HG02885 (cell line): ENCODE measurements around the gene NDST1.
"Not testable (repeated sequence)": the region's sequence is repeated elsewhere in the genome, so short reads cannot be mapped to it uniquely, and the experiment has no call there.

Experiments
- ATAC-seq: cut with Tn5 transposase; IDR thresholded peaks from one replicate; pipeline ENCODE4 v1.9.1; 2021; ENCODE audit warnings: mild to moderate bottlenecking; ENCODE audit not compliant: unreplicated experiment, poor library complexity

The NDST1 gene

GRCh38 chr5:150505816-150506215 is 2.1 kb upstream of the NDST1 start:
- ATAC-seq = no peak

DNA sequence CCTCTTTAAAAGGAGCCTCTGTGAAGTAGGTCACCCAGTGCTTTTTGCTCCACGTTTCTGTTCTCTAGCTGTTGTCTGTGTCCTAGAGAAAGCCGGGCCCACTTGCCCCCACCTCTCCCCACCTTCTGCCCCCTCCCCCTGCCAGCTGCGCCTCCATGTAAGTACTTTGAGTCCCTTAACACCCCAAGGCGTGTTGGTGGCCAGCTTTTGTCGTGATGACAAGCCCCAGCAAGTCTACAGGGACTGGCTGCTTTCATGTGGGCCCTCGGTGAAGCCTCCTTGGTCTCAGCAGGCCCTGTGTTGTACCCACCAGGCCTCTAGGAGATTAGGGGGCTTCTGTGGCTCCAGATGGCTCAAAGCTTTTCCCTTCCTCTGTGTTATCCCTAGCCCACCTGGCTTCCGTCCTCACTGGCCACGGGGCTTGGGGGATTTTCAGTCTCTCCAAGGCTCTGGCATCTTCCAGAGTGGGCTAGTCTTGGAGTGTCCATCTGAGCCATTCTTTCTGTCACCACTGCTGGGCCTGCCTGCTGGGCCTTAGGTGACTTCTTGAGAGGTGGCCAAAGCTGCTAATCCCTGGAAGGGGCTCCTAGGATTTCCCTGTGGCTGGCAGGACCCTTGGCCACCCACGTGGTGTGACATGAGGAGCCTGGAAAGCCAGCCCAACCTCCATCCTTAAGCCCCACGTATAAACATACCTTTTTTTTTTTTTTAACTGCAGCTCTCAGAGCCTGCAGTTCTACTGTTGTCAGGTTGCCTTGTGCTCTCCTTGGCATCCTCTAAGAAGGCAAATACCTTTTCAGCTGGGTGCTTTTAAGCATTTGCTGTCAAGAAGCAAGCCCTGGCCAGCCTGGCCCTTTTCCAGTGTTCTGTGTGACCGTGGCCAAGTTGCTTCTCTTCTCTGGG is 1.1 kb upstream of the NDST1 start:
- ATAC-seq = no peak

GRCh38 chr5:150508277-150508640 is 328 bp downstream of the NDST1 start:
- ATAC-seq = no peak

GRCh38 chr5:150508828-150509227 is 897 bp downstream of the NDST1 start:
- no peak for ATAC-seq

- no peak for ATAC-seq
Observed at GRCh38 chr5:150509992-150510391, 2.1 kb downstream of the NDST1 start.

GRCh38 chr5:150510460-150511263 is 2.7 kb downstream of the NDST1 start:
- ATAC-seq = no peak

DNA sequence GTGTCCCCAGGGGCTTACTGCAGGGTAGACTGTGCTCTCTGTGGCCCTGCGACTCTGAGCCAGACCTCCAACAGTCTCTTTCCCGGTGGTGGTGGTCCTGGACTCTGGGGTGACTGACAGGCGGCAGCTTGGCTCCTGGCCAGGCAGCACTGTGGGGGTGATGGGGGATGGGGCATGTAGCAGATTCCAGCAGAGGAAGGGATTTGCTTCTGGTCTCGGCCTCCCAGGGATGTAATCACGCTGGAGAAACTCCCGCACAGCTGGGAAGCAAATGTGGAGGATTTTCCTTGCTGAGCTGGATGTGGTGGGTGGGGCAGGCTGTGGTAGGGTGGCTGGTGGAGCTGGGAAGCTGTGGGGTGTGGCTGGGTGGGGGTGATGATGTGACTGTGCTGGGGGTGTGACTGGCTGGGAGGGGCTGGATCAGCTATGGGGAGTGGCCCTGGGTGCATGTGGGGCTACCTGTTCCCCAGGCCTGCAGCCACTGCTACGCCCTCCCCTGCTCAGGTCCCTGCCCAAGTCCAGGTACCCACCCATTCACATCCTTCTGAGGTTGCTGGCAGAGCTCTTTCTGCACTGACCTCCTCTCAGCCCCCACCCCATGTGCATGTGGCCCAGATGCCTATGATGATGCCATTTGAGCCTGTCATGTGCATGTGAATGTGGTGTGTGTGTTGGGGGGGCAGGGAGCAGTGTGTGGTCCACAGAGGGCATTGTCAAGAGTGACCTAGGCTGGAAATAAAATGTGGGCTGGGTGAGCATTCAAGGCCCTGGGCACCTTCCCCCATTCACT is 3.8 kb downstream of the NDST1 start:
- ATAC-seq = no peak

DNA sequence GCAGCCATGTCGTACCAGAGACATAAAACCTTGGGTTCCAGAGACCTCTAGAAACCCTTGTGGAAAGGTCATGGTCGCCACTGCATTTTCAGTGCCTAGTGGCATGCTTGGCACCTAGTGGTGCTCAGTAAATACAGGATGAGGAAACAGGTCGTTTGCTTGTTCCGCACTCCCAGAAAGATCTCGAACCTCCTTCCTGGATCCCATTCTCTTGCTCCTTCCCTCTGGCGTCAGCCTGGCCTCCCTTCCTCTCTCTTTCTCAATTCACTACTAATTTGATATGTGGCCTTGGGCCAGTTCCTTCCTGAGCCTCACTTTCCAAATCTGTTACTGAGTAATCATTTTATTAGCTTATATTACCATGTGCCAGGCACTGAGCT is 4.4 kb downstream of the NDST1 start:
- no peak for ATAC-seq

- ATAC-seq = no peak
Observed at GRCh38 chr5:150513375-150514309, 5.7 kb downstream of the NDST1 start.

- no peak for ATAC-seq
Observed at GRCh38 chr5:150514708-150515211, 6.8 kb downstream of the NDST1 start.

GRCh38 chr5:150515446-150515845 is 7.5 kb downstream of the NDST1 start:
- ATAC-seq = no peak

- ATAC-seq = no peak
Observed at GRCh38 chr5:150516011-150516410, 8.1 kb downstream of the NDST1 start.

GRCh38 chr5:150517272-150518152 is 9.6 kb downstream of the NDST1 start:
- no peak for ATAC-seq

- not testable (repeated sequence) for ATAC-seq
Observed at GRCh38 chr5:150518712-150519559, 11.0 kb downstream of the NDST1 start.

GRCh38 chr5:150519560-150519945 is 11.6 kb downstream of the NDST1 start:
- no peak for ATAC-seq

- ATAC-seq = no peak
Observed at GRCh38 chr5:150519978-150520377, 12.0 kb downstream of the NDST1 start.

- ATAC-seq = no peak
Observed at GRCh38 chr5:150520747-150521521, 13.0 kb downstream of the NDST1 start.
